GM12865 (cell line): ENCODE measurements around the gene CHRNA9.

ENCODE experiments used
- DNase-seq: peaks from one replicate; pipeline ENCODE4 v3.0.0; 2010; ENCODE audit warnings: low read depth
- H3K4me3 ChIP-seq: 2 replicates; pipeline ENCODE4 v1.5.1; 2011; ENCODE audit warnings: mild to moderate bottlenecking, low read depth, low read length, control low read depth
- TF ChIP-seq, protein P1 (sequence below): IDR thresholded peaks from 2 replicates; pipeline ENCODE4 v1.5.1; 2011; ENCODE audit warnings: low read length, control low read depth, low read depth, inconsistent platforms; ENCODE audit not compliant: insufficient read depth; ENCODE audit errors: missing control alignments

CHRNA9 gene

DNA sequence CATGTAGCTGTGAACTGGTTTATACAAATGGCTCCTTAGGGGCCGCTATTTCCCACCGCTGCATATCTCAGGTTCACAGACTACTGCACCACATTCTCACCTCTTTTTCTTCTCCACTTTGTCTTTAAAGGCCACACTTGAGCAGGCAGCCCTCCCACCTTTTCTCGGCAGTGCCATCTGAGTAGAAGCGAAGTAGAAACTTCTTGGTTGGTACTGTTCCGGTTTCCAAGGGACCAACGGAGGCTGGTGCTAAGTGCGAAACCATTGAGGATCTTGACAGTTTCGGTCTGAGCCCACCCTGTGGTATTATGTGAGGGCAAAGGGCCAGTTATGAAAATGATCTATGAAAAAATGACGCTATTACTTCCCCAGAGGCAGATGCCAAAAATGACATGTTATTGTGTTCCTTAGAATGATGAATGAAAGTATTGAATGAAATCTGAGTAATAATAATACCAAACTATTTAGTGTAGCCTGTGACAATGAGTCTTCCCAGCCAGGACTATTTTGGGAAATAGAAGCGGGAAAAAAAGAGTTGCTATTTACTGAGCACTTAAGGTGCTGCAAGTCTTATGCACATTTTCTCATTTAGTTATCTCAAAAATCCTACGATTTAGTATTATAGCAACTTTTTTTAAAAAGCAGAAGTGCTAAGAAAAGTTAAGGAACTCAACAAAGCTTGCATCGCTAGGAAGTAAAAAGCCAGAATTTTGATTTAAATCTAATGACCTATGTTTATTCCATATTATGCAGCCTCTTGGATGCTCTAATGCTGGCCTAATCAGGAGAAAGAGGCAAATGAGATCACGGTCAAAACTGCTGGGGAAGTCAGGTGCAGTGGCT is 29.6 kb upstream of the CHRNA9 start:
- DNase-seq, result peak; percentile 96
- TF ChIP-seq, protein P1, sequence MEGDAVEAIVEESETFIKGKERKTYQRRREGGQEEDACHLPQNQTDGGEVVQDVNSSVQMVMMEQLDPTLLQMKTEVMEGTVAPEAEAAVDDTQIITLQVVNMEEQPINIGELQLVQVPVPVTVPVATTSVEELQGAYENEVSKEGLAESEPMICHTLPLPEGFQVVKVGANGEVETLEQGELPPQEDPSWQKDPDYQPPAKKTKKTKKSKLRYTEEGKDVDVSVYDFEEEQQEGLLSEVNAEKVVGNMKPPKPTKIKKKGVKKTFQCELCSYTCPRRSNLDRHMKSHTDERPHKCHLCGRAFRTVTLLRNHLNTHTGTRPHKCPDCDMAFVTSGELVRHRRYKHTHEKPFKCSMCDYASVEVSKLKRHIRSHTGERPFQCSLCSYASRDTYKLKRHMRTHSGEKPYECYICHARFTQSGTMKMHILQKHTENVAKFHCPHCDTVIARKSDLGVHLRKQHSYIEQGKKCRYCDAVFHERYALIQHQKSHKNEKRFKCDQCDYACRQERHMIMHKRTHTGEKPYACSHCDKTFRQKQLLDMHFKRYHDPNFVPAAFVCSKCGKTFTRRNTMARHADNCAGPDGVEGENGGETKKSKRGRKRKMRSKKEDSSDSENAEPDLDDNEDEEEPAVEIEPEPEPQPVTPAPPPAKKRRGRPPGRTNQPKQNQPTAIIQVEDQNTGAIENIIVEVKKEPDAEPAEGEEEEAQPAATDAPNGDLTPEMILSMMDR, result no peak

DNA sequence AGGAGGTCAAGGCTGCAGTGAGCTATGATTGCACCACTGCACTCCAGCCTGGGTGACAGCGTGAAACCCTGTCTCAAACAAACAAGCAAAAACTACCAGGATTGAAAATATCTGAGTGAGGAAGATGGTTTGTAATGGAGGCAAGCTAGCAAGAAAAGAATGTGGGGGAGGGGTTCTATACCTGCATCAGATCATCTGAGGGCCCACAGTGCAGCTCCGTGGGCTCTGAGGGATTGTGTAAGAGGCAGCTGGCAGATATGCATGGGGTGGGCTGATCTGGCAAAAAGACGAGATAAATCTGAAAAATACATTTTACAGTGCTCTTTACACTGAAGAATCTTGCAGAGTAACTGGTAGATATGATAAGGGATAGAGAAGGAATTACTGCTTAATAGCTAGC is 28.9 kb upstream of the CHRNA9 start:
- no peak for DNase-seq
- H3K4me3 ChIP-seq, result no peak overlapping the region
- TF ChIP-seq, protein P1, result no peak

More for the DNA sequence above, 29.6 kb upstream of the CHRNA9 start:
- H3K4me3 ChIP-seq, result peak overlapping the region; percentile 7; the same call in 1 of the 2 replicates

DNA sequence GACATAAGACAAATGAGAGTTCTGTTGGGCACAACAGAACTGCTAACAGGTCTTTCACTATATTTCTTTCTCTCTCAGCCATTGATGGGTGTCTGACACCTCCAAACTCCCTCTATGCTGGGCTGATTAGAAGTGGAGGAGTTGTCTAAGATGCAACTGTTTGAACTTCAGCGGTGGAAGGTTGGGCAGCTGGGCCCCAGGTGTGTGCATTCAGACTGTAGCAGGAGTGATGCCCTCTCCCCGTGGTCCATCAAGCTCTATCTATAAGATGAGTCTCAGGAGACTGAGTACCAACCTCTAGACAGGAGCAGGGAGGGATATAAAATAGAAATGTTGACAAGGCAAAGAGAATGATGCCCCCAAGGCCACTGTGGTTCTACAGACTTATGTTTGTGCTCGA is 28.2 kb upstream of the CHRNA9 start:
- no peak for DNase-seq
- peak overlapping the region; percentile 30 for H3K4me3 ChIP-seq
- TF ChIP-seq, protein P1, result no peak

DNA sequence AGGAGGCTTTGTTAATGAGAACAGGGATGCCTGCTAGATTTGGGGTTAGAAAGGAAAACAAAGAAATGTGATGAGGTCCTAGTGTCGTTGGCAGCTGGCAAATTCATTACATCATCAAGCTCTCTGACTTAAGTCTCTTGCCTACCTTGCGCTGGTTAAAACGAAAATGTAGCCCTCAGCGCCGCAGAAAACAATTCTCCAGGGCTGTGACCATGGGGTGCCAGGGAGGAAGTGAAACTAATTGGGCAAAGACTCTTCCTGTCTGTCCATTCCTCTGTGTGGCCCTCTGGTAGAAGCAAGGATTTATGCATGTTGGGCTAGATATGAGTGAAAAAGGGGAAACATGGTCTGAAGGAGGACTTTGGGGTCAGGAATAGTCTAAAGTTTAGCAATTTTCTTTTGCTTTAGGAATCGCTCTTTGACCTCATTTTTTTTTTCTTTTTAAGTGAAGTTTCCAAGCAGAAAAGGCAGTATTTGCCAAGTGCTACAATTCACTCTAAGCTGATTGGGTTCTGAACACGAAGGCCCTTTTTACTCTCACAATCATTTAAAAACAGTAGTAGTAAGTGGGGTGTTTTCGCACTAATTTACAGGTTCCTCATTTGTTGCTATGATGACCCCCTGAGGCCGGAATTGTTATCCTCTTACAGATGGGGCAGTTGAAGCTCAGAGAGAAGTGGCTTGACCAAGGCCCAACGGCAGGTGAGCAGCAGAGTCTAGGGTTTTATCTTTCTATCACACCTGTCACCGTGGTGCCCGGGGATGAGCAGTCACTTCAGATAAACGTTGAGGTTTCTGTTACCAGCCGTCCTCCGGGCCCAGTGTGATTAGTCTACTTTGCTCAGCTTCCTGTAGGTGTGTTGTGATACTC is 27.3 kb upstream of the CHRNA9 start:
- TF ChIP-seq, protein P1, result peak; percentile 1
- H3K4me3 ChIP-seq, result peak overlapping the region; percentile 30
- peak; percentile 84 for DNase-seq

DNA sequence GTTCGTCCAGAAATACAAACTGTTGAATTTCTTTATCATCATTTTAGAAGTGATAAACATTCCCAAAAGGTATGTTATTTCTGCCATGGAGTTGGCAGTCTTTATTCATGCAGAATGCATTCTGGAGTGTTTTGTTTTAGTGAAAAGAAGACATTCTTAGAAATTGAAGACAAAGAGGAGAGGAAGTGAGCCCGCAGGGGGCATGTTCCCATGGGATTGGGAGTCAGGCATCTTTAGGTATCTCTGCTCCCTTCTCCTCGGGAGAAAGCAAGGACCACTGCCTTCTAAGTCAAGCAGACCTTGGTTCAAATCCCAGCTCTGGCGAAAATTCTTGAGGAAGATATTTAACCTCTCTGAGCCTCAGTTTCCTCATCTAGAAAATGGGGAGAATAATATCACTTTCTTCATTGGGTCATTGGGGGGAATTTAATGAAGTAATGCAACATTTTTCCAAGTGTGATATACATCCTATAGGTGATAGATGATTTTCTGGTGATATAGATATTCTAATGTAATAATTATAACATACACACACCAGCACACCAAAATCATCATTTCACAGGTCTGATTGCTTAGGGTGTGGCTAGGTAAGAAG is 26.5 kb upstream of the CHRNA9 start:
- peak overlapping the region; percentile 30 for H3K4me3 ChIP-seq
- TF ChIP-seq, protein P1, result no peak

DNA sequence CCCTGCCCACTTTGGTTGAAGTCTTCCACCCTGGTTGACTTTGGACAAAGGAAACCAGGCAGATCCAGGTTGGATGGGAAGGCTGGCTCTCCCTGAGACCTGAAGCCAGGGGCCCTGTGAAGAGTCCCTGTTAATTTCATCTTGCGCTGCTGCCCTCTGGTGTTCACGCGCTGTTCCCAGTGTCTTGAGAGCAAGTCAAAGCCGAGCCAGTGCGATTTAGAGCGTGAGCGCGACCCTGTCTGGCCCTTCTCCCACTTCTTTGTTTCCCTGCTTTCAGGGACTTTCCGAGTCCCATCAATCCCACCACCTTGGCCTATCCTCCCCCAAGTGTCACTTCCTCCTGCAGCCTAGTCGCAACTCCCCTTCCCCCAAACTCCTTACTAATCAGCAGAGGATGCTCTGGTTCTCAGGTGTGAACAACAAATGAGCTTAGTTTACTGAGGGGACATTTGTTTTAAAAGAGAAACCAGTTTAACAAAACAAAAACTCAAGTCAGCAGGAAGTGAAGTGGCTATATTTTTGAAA is 25.8 kb upstream of the CHRNA9 start:
- peak; percentile 94 for DNase-seq
- TF ChIP-seq, protein P1, result peak; percentile 90
- H3K4me3 ChIP-seq, result peak overlapping the region; percentile 40

More for the DNA sequence above, 26.5 kb upstream of the CHRNA9 start:
- no peak for DNase-seq
